ENCODE data around the gene KLHL22. TPM values are rescaled to one million over a fixed set of nuclear protein-coding genes. Genes with fewer than 3 reads are reported as not detected.
A peak's percentile ranks its signal among the peaks of the same experiment; 100 is the strongest.
"Not testable (repeated sequence)": the region's sequence is repeated elsewhere in the genome, so short reads cannot be mapped to it uniquely, and the experiment has no call there.

Gene KLHL22
- total RNA-seq, 1 donor from 2014 or later, result 17.7 TPM

- Mint-ChIP-seq H3K27ac (no peak overlapping the region), H3K4me1 (peaks cover 20% of the 10 kb centered on the region), H3K9me3 (no peaks in the 10 kb centered on the region), H3K27me3 (no peaks in the 10 kb centered on the region), H3K4me3 (peak overlapping the region; percentile 89), H3K36me3 (ENCODE audit: low read depth) (peaks cover 8% of the 10 kb centered on the region)
- intact Hi-C loops (cut with micrococcal nuclease), result no loop called here
- DNase-seq, result no peak
Observed at GRCh38 chr22:20395907-20396287, 99.7 kb downstream of the KLHL22 start.

GRCh38 chr22:20395181-20395906 lies 100.3 kb downstream of the KLHL22 start:
- peak overlapping the region; percentile 89 for H3K4me3 Mint-ChIP-seq
- H3K27ac Mint-ChIP-seq, result peak overlapping the region; percentile 79
- intact Hi-C loops (cut with micrococcal nuclease), result no loop called here
- H3K4me1 Mint-ChIP-seq, result peaks cover 20% of the 10 kb centered on the region
- DNase-seq, result no peak
- no peaks in the 10 kb centered on the region for H3K27me3 Mint-ChIP-seq
- H3K9me3 Mint-ChIP-seq, result no peaks in the 10 kb centered on the region
- peaks cover 8% of the 10 kb centered on the region for H3K36me3 Mint-ChIP-seq (ENCODE audit: low read depth)

GRCh38 chr22:20393705-20394476 lies 101.7 kb downstream of the KLHL22 start, which contains the start of gene ZNF74:
Gene ZNF74, plus strand, starts transcription at chr22:20394151. Its CDS starts 478 bp downstream, at chr22:20394629.
- DNase-seq, result peak; percentile 96
- Mint-ChIP-seq H3K4me3 (peak within 1 kb of the TSS; percentile 89), H3K27me3 (no peaks in the 10 kb centered on the region), H3K36me3 (ENCODE audit: low read depth) (peaks cover 8% of the 10 kb centered on the region), H3K9me3 (no peaks in the 10 kb centered on the region), H3K4me1 (peaks cover 20% of the 10 kb centered on the region), H3K27ac (peak within 1 kb of the TSS; percentile 89)
- intact Hi-C loops (cut with micrococcal nuclease), result loop anchor here (5.0 kb wide), 1 partner anchor 72 kb away; the partner anchor contains the start of gene DGCR6L

- H3K9me3 Mint-ChIP-seq, result no peaks in the 10 kb centered on the region
- H3K27ac Mint-ChIP-seq, result peak overlapping the region; percentile 89
- DNase-seq, result no peak
- H3K27me3 Mint-ChIP-seq, result peaks cover 2% of the 10 kb centered on the region
- H3K4me1 Mint-ChIP-seq, result peaks cover 20% of the 10 kb centered on the region
- peak overlapping the region; percentile 89 for H3K4me3 Mint-ChIP-seq
- H3K36me3 Mint-ChIP-seq (ENCODE audit: low read depth), result peaks cover 8% of the 10 kb centered on the region
- intact Hi-C loops (cut with micrococcal nuclease), result loop anchor here (5.0 kb wide), 1 partner anchor 71 kb away; the partner anchor contains the start of gene DGCR6L
Observed at GRCh38 chr22:20392983-20393704, 102.5 kb downstream of the KLHL22 start.

- H3K9me3 Mint-ChIP-seq; H3K27ac Mint-ChIP-seq; H3K4me3 Mint-ChIP-seq; H3K27me3 Mint-ChIP-seq; H3K36me3 Mint-ChIP-seq (ENCODE audit: low read depth); DNase-seq: not testable (repeated sequence)
- H3K4me1 Mint-ChIP-seq, result peaks cover 20% of the 10 kb centered on the region
- intact Hi-C loops (cut with micrococcal nuclease), result loop anchor here (5.0 kb wide), 1 partner anchor 70 kb away; the partner anchor contains the start of gene DGCR6L
Observed at GRCh38 chr22:20392365-20392881, 103.2 kb downstream of the KLHL22 start.

Other genes with a start within 250 kb of the KLHL22 start
- gene RTN4R, start 227.5 kb downstream of the KLHL22 start, total RNA-seq, result 1.6 and 1.7 TPM in 2 replicates
- 37.2 TPM in 2 replicates for gene DGCR6L, start 175.7 kb downstream of the KLHL22 start, total RNA-seq
- gene ZNF74, start 101.6 kb downstream of the KLHL22 start, total RNA-seq, result 15.6 and 17.0 TPM in 2 replicates
- 0.16 and 0.33 TPM in 2 replicates for gene SCARF2, start 58.0 kb downstream of the KLHL22 start, total RNA-seq
- gene MED15, start 11.8 kb upstream of the KLHL22 start, total RNA-seq, result 113 and 117 TPM in 2 replicates